ENCODE data around the gene PCMTD2. TPM values are rescaled to one million over a fixed set of nuclear protein-coding genes. Genes with fewer than 3 reads are reported as not detected.

Gene PCMTD2
- total and polyA plus RNA-seq, 2 of the 8 experiments (the other 6 are each of a cell fraction or from before 2014, with no cell fraction given): 21.4 to 55.1 TPM

GRCh38 chr20:64257107-64257757 lies 1.7 kb downstream of the PCMTD2 start (continued):
- TF ChIP-seq EGR1 (IDR thresholded peaks at IDR 0.05; ENCODE audit: borderline replicate concordance, low read depth, low read length) (no peak), CHD2 (IDR thresholded peaks at IDR 0.05; ENCODE audit: low read length) (no peak), TAF1 (IDR thresholded peaks at IDR 0.05; ENCODE audit: low read depth, low read length) (no peak), FOSL1 (IDR thresholded peaks at IDR 0.05; ENCODE audit: insufficient read depth, low read depth, low read length) (no peak), RAD21 (IDR thresholded peaks at IDR 0.05 in 1 of 2, conservative IDR thresholded peaks at IDR 0.05 in 1 of 2; ENCODE audit: low read depth in 2 of 2, low read length in 2 of 2) (no peak), JUN (IDR thresholded peaks at IDR 0.05; ENCODE audit: low read depth, low read length) (no peak)
